Hepatocyte (in vitro differentiated cells): ENCODE data around the gene CSRP1. TPM values are rescaled to one million over a fixed set of nuclear protein-coding genes. Genes with fewer than 3 reads are reported as not detected.
A peak's percentile ranks its signal among the peaks of the same experiment; 100 is the strongest.

Source experiments
- DNase-seq: peaks from one replicate; pipeline ENCODE4 v3.0.0-alpha.2; 2016; ENCODE audit warnings: low spot score
- H2AFZ ChIP-seq: fragments of 200-600 bp; sonication (generic); 2 replicates; pipeline ENCODE4 v1.6.0; 2016; ENCODE audit warnings: antibody characterized with exemption, mild to moderate bottlenecking
- H3K27ac ChIP-seq: fragments of 200-600 bp; sonication (generic); 2 replicates; pipeline ENCODE4 v1.5.1; 2016; ENCODE audit warnings: mild to moderate bottlenecking
- H3K27me3 ChIP-seq: fragments of 200-600 bp; sonication (generic); 2 replicates; pipeline ENCODE4 v1.6.1; 2016
- H3K36me3 ChIP-seq: fragments of 200-600 bp; sonication (generic); replicated peaks from 2 replicates; pipeline ENCODE4 v1.5.1; 2016; ENCODE audit warnings: low read depth; ENCODE audit not compliant: insufficient read depth
- H3K4me1 ChIP-seq: fragments of 200-600 bp; sonication (generic); 2 replicates; pipeline ENCODE4 v1.5.1; 2016; ENCODE audit warnings: mild to moderate bottlenecking, moderate library complexity; ENCODE audit not compliant: insufficient read depth
- H3K4me2 ChIP-seq: fragments of 200-600 bp; sonication (generic); 2 replicates; pipeline ENCODE4 v1.6.0; 2016
- H3K4me3 ChIP-seq: fragments of 200-600 bp; sonication (generic); 2 replicates; pipeline ENCODE4 v1.5.1; 2016; ENCODE audit warnings: mild to moderate bottlenecking
- H3K79me2 ChIP-seq: fragments of 200-600 bp; sonication (generic); 2 replicates; pipeline ENCODE4 v1.6.0; 2017; ENCODE audit warnings: mild to moderate bottlenecking
- H3K9me2 ChIP-seq: fragments of 200-600 bp; sonication (generic); replicated peaks from 2 replicates; pipeline ENCODE4 v1.6.0; 2017; ENCODE audit warnings: mild to moderate bottlenecking; ENCODE audit not compliant: insufficient read depth
- H3K9me3 ChIP-seq: fragments of 200-600 bp; sonication (generic); 2 replicates; pipeline ENCODE4 v1.5.1; 2016; ENCODE audit warnings: low read depth, mild to moderate bottlenecking
- H4K20me1 ChIP-seq: fragments of 200-600 bp; sonication (generic); 2 replicates; pipeline ENCODE4 v1.6.0; 2016; ENCODE audit warnings: mild to moderate bottlenecking; ENCODE audit not compliant: insufficient read depth, poor library complexity, severe bottlenecking
- EZH2 ChIP-seq: fragments of 200-600 bp; sonication (generic); IDR thresholded peaks from 2 replicates; pipeline ENCODE4 v1.6.1; 2016; ENCODE audit warnings: antibody characterized with exemption, mild to moderate bottlenecking, borderline replicate concordance
- EZH2phosphoT487 ChIP-seq: fragments of 200-600 bp; sonication (generic); IDR thresholded peaks from one replicate; pipeline ENCODE4 v1.6.1; 2018; ENCODE audit warnings: antibody characterized with exemption, mild to moderate bottlenecking, low read depth, moderate library complexity; ENCODE audit not compliant: unreplicated experiment, severe bottlenecking
- WGBS: methylation state at CpG from one replicate; pipeline ENCODE4 v1.1.6; 2016; ENCODE audit warnings: low lambda C conversion rate; ENCODE audit errors: missing lambda C conversion rate; 5-methylcytosine and 5-hydroxymethylcytosine counted together
- polyA plus RNA-seq: library from polyadenylated mRNA; unstranded; fragments of >200 nt; fragmentation: Nextera tagmentation; extraction: Ambion mirVana; gene quantifications from 2 replicates; pipeline ENCODE4 v1.2.1, GENCODE V29; 2016
- total RNA-seq: library from RNA; depleted of rRNA; stranded (reverse); fragments of >200 nt; gene quantifications from 2 replicates; pipeline ENCODE4 v1.2.3, GENCODE V29; 2014
- TF ChIP-seq, protein P1 (sequence below): fragments of 200-600 bp; sonication (generic); IDR thresholded peaks from 2 replicates; pipeline ENCODE4 v1.5.1; 2016; ENCODE audit warnings: antibody characterized with exemption, mild to moderate bottlenecking; ENCODE audit not compliant: poor library complexity

CSRP1 gene
- total and polyA plus RNA-seq, 2 experiments from 2014 or later = 50.9 to 76.0 TPM

DNA sequence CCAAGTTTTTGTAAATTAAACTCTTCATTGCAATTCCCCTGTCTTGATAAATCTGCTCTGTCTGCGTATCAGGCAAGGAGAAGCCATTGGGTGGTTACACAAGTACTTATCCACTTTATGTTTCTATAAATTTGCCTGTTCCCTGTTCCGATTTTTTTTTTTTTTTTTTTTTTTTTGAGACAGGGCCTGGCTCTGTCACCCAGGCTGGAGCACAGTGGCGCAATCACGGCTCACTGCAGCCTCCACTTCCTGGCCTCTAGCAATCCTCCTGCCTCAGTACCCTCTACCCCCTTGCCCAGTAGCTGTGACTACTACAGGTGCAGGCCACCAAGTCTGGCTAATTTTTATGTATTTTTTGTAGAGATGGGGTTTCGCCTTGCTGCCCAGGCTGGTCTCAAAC, 11.1 kb upstream of the CSRP1 start:
- no peaks in the 10 kb centered on the region for H3K9me3 ChIP-seq
- TF ChIP-seq, protein P1, sequence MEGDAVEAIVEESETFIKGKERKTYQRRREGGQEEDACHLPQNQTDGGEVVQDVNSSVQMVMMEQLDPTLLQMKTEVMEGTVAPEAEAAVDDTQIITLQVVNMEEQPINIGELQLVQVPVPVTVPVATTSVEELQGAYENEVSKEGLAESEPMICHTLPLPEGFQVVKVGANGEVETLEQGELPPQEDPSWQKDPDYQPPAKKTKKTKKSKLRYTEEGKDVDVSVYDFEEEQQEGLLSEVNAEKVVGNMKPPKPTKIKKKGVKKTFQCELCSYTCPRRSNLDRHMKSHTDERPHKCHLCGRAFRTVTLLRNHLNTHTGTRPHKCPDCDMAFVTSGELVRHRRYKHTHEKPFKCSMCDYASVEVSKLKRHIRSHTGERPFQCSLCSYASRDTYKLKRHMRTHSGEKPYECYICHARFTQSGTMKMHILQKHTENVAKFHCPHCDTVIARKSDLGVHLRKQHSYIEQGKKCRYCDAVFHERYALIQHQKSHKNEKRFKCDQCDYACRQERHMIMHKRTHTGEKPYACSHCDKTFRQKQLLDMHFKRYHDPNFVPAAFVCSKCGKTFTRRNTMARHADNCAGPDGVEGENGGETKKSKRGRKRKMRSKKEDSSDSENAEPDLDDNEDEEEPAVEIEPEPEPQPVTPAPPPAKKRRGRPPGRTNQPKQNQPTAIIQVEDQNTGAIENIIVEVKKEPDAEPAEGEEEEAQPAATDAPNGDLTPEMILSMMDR = no peak
- TF ChIP-seq EZH2phosphoT487 = no peak
- TF ChIP-seq EZH2 = no peak
- H3K79me2 ChIP-seq = no peaks in the 10 kb centered on the region
- no peaks in the 10 kb centered on the region for H3K36me3 ChIP-seq
- H3K27ac ChIP-seq = peak overlapping the region; percentile 63
- H3K27me3 ChIP-seq = no peaks in the 10 kb centered on the region
- 98% methylated on average over 5 of the region's 5 CpGs for WGBS
- H3K4me3 ChIP-seq = no peak overlapping the region
- no peak for DNase-seq
- H4K20me1 ChIP-seq = no peaks in the 10 kb centered on the region
- H2AFZ ChIP-seq = no peak overlapping the region
- H3K4me1 ChIP-seq = peaks cover 18% of the 10 kb centered on the region
- H3K9me2 ChIP-seq = no peaks in the 10 kb centered on the region
- no peak overlapping the region for H3K4me2 ChIP-seq

DNA sequence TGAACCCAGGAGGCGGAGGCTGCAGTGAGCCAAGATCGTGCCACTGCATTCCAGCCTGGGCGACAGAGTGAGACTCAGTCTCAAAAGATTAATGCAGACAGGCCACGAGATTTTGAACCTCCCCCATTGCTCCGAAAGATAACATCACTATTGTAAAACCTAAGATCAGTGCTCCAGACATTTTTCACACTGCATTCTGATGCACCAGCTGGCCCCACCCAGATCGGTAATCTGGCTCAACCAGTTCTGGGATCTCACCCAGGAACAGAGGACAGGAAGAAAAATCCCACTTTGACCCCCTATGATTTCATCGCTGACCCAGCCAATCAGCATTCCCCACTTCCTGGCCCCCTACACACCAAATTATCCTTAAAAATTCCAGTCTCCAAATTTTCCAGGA, 10.7 kb upstream of the CSRP1 start:
- Histone ChIP-seq H3K4me3 (no peak overlapping the region), H3K27ac (peak overlapping the region; percentile 63), H3K27me3 (no peaks in the 10 kb centered on the region), H3K4me2 (no peak overlapping the region), H3K36me3 (no peaks in the 10 kb centered on the region), H3K9me2 (no peaks in the 10 kb centered on the region), H3K79me2 (no peaks in the 10 kb centered on the region), H3K9me3 (no peaks in the 10 kb centered on the region), H4K20me1 (no peaks in the 10 kb centered on the region), H2AFZ (no peak overlapping the region), H3K4me1 (peaks cover 18% of the 10 kb centered on the region)
- no peak for TF ChIP-seq EZH2
- no peak for TF ChIP-seq EZH2phosphoT487
- TF ChIP-seq, protein P1 = no peak
- 56% methylated on average over 7 of the region's 7 CpGs for WGBS
- no peak for DNase-seq

DNA sequence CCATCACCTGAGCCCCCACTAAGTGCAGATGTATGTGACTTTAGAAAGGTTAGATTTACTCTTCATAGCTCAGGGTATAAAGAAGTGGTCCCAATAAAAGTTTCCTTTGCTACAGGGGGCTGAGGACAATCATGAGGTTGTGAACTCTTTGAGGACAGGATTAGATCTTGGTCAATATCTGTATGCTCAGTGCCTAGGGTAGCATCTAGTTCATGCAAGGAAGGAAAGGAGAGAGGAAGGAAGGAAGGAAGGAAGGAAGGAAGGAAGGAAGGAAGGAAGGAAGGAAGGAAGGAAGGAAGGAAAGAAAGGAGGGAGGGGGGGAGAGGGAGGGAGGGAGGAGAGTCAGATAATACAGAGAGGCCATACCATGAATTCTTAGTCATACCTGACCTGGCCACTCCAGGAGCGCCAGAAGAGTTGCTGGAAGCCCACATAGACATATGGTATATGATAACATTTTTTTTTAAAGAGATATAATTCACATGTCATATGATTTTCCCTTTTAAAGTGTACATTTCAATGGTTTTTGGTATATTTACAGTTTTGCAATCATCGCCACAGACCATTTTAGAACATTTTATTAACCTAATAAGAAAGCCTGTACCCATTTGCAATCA, 9.7 kb upstream of the CSRP1 start:
- H4K20me1 ChIP-seq = no peaks in the 10 kb centered on the region
- no peak overlapping the region for H3K4me2 ChIP-seq
- no peak overlapping the region for H2AFZ ChIP-seq
- no peaks in the 10 kb centered on the region for H3K9me3 ChIP-seq
- H3K4me1 ChIP-seq = peaks cover 23% of the 10 kb centered on the region
- H3K27me3 ChIP-seq = no peaks in the 10 kb centered on the region
- no peaks in the 10 kb centered on the region for H3K79me2 ChIP-seq
- H3K4me3 ChIP-seq = no peak overlapping the region
- H3K9me2 ChIP-seq = no peaks in the 10 kb centered on the region
- no peak for DNase-seq
- WGBS = 94% methylated on average over 2 of the region's 2 CpGs
- no peaks in the 10 kb centered on the region for H3K36me3 ChIP-seq
- H3K27ac ChIP-seq = peak overlapping the region; percentile 55
- TF ChIP-seq EZH2phosphoT487 (no peak), EZH2 (no peak)
- TF ChIP-seq, protein P1 = no peak

DNA sequence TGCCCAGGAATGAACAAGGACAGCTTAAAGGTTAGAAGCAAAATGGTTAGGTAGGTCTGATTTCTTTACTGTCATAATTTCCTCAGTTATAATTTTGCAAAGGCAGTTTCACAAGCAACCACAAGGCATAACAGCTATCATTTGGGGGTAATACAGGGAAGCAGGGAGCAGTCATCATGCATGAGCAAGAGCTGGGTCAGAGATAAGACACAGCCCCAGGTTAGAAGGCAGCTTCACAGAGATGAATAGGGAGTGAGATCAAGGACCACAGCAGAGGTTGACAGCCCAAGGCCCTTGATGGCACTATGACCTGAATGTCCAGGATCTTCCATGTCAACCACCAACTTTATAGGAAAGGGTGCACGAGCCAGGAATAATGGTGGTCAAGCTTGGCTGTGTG, 9.0 kb upstream of the CSRP1 start:
- Histone ChIP-seq H2AFZ (no peak overlapping the region), H3K4me3 (no peak overlapping the region), H3K9me2 (no peaks in the 10 kb centered on the region), H4K20me1 (no peaks in the 10 kb centered on the region), H3K36me3 (no peaks in the 10 kb centered on the region), H3K9me3 (no peaks in the 10 kb centered on the region), H3K27me3 (no peaks in the 10 kb centered on the region), H3K4me2 (peak overlapping the region; percentile 67), H3K27ac (peak overlapping the region; percentile 43), H3K79me2 (no peaks in the 10 kb centered on the region), H3K4me1 (peaks cover 23% of the 10 kb centered on the region)
- 80% methylated on average over 1 of the region's 1 CpG for WGBS
- no peak for DNase-seq
- no peak for TF ChIP-seq EZH2
